ENCODE data around the gene SPATS2. TPM values are rescaled to one million over a fixed set of nuclear protein-coding genes. Genes with fewer than 3 reads are reported as not detected.
A peak's percentile ranks its signal among the peaks of the same experiment; 100 is the strongest.

The SPATS2 gene
- total RNA-seq, 1 donor from 2014 or later: 21.3 TPM

DNA sequence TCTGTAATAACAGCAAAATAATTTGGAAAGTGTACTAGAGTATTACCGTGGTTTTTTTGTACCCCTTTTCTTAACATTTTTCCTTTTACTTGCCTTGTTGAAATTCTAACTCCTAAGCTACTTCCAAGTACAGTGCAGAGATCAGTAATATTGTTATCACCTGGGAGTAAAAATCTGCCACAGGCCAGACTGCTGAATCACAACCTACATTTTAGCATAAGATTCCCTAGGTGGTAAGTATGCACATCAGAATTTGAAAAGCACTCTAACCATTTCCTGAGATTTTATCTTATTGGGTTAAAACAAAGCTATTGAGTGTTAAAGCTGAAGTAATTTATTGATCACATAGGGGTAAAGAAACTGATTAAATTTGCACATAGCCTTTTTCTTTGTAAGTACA, 116.4 kb downstream of the SPATS2 start:
- H3K27me3 ChIP-seq (ENCODE audit: control insufficient read depth, insufficient read depth, low read length): no peaks in the 10 kb centered on the region
- H3K4me3 ChIP-seq (ENCODE audit: low read depth, low read length): no peak overlapping the region
- DNase-seq (ENCODE audit: low read depth) (peak; percentile 39), FAIRE-seq (no peak)
- TF ChIP-seq CTCF (IDR thresholded peaks at IDR 0.05; ENCODE audit: insufficient read depth, low read length, severe bottlenecking): no peak
- H3K36me3 ChIP-seq (ENCODE audit: control insufficient read depth, insufficient read depth, low read length): no peaks in the 10 kb centered on the region

GRCh38 chr12:49487605-49488004, 120.3 kb downstream of the SPATS2 start:
- FAIRE-seq (peak; percentile 50), DNase-seq (ENCODE audit: low read depth) (no peak)
- no peak for TF ChIP-seq CTCF (IDR thresholded peaks at IDR 0.05; ENCODE audit: insufficient read depth, low read length, severe bottlenecking)

DNA sequence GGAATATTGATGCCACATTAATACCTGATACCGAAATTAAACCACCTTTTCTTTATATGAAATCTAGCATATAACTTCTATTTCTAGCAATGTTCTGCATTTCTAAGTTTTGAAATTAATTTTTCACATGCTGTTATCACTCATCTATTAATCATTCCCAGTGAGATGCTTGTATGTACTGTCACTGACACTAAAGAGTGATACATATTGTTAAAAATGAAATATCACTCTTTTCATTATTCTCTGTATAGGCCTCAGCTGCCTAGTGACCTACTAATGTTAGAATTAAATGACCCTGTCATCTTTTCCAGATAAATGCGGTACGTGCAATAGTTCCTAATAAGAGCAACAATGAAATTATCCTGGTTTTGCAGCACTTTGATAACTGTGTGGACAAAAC, 121.9 kb downstream of the SPATS2 start:
- TF ChIP-seq CTCF (IDR thresholded peaks at IDR 0.05; ENCODE audit: insufficient read depth, low read length, severe bottlenecking): no peak
- Histone ChIP-seq H3K27me3 (ENCODE audit: control insufficient read depth, insufficient read depth, low read length) (no peaks in the 10 kb centered on the region), H3K4me3 (ENCODE audit: low read depth, low read length) (no peak overlapping the region), H3K36me3 (ENCODE audit: control insufficient read depth, insufficient read depth, low read length) (no peaks in the 10 kb centered on the region)
- DNase-seq (ENCODE audit: low read depth) (no peak), FAIRE-seq (no peak)

More at GRCh38 chr12:49487605-49488004, 120.3 kb downstream of the SPATS2 start:
- Histone ChIP-seq H3K27me3 (ENCODE audit: control insufficient read depth, insufficient read depth, low read length) (no peaks in the 10 kb centered on the region), H3K36me3 (ENCODE audit: control insufficient read depth, insufficient read depth, low read length) (no peaks in the 10 kb centered on the region), H3K4me3 (ENCODE audit: low read depth, low read length) (no peak overlapping the region)

- no peak for FAIRE-seq
- TF ChIP-seq CTCF (IDR thresholded peaks at IDR 0.05; ENCODE audit: insufficient read depth, low read length, severe bottlenecking): peak; percentile 28
- no peaks in the 10 kb centered on the region for H3K27me3 ChIP-seq (ENCODE audit: control insufficient read depth, insufficient read depth, low read length)
- no peak overlapping the region for H3K4me3 ChIP-seq (ENCODE audit: low read depth, low read length)
- peaks cover 1% of the 10 kb centered on the region for H3K36me3 ChIP-seq (ENCODE audit: control insufficient read depth, insufficient read depth, low read length)
- peak; percentile 97 for DNase-seq (ENCODE audit: low read depth)
Observed at GRCh38 chr12:49489720-49490119, 122.5 kb downstream of the SPATS2 start.

DNA sequence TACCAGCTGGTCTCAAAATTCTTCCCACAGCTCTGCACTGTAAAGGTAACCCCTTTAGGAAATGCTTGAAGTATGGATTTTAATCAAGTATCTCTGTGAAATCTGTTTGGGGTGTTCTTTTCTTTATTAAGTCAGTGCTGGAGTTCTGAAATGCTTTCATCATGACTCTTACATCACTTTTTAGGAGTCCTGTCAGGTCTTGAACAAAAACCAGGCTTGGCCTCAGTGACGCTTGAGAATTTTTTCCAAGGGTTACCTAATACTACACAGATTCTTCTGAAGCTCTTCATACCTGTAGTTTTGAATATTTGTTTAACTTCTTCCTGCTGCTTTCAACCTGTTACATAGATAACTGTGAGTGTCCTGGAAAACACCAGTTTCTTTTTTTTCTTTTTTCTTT, 124.6 kb downstream of the SPATS2 start:
- DNase-seq (ENCODE audit: low read depth) (peak; percentile 97), FAIRE-seq (no peak)
- H3K27me3 ChIP-seq (ENCODE audit: control insufficient read depth, insufficient read depth, low read length): no peaks in the 10 kb centered on the region
- peaks cover 1% of the 10 kb centered on the region for H3K36me3 ChIP-seq (ENCODE audit: control insufficient read depth, insufficient read depth, low read length)
- TF ChIP-seq CTCF (IDR thresholded peaks at IDR 0.05; ENCODE audit: insufficient read depth, low read length, severe bottlenecking): no peak
- no peak overlapping the region for H3K4me3 ChIP-seq (ENCODE audit: low read depth, low read length)

DNA sequence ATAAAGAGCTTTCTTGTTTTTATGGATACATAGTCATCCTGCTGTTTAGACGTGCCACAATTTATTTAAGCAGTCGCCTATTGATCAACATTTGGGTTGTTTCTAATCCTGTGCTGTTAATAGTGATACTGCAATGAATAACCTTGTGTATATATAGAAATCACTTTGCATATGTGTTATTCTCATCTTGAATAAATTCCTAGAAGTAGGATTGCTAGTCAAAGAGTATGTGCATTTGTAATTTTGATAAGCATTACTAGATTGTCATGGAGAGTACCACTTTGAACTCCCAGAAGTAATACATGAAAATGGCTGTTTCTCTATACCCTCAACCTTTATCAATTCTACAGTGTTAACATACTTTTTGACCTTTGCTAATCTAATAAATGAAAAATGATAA, 126.6 kb downstream of the SPATS2 start:
- H3K4me3 ChIP-seq (ENCODE audit: low read depth, low read length): no peak overlapping the region
- no peaks in the 10 kb centered on the region for H3K27me3 ChIP-seq (ENCODE audit: control insufficient read depth, insufficient read depth, low read length)
- DNase-seq (ENCODE audit: low read depth) (no peak), FAIRE-seq (no peak)
- H3K36me3 ChIP-seq (ENCODE audit: control insufficient read depth, insufficient read depth, low read length): peaks cover 1% of the 10 kb centered on the region
- no peak for TF ChIP-seq CTCF (IDR thresholded peaks at IDR 0.05; ENCODE audit: insufficient read depth, low read length, severe bottlenecking)
